GM18873 (cell line): ENCODE data around the gene RAB6B.
"Not testable (repeated sequence)": the region's sequence is repeated elsewhere in the genome, so short reads cannot be mapped to it uniquely, and the experiment has no call there.

Experiments
- ATAC-seq: cut with Tn5 transposase; IDR thresholded peaks from one replicate; pipeline ENCODE4 v1.9.1; 2021; ENCODE audit warnings: mild to moderate bottlenecking, moderate library complexity, moderate number of reproducible peaks; ENCODE audit not compliant: unreplicated experiment, low FRiP score

Gene RAB6B

GRCh38 chr3:133824961-133825485 is 70.7 kb downstream of the RAB6B start:
- ATAC-seq, result no peak

GRCh38 chr3:133821767-133822638 is 73.7 kb downstream of the RAB6B start:
- ATAC-seq, result no peak

GRCh38 chr3:133820889-133821675 is 74.6 kb downstream of the RAB6B start:
- ATAC-seq, result no peak

GRCh38 chr3:133820129-133820528 is 75.6 kb downstream of the RAB6B start:
- no peak for ATAC-seq

GRCh38 chr3:133815386-133815785 is 80.3 kb downstream of the RAB6B start:
- ATAC-seq, result no peak

GRCh38 chr3:133812872-133813271 is 82.8 kb downstream of the RAB6B start:
- no peak for ATAC-seq

- peak; percentile 97 for ATAC-seq
These were observed 89.8 kb downstream of the RAB6B start, which contains the start of gene SRPRB for GRCh38 chr3:133805702-133806475. Gene SRPRB (plus strand): TSS chr3:133805815. CDS start chr3:133805849, 34 bp downstream.

GRCh38 chr3:133805384-133805701 is 90.3 kb downstream of the RAB6B start:
- ATAC-seq, result no peak

- no peak for ATAC-seq
These were observed 90.8 kb downstream of the RAB6B start for GRCh38 chr3:133804896-133805295.

- no peak for ATAC-seq
These were observed 92.2 kb downstream of the RAB6B start for GRCh38 chr3:133803469-133803868.

GRCh38 chr3:133799794-133800585 is 95.7 kb downstream of the RAB6B start:
- no peak for ATAC-seq

- ATAC-seq, result no peak
These were observed 98.1 kb downstream of the RAB6B start for GRCh38 chr3:133797396-133798105.

GRCh38 chr3:133792171-133792763 is 103.4 kb downstream of the RAB6B start:
- ATAC-seq, result no peak

- ATAC-seq, result no peak
These were observed 107.7 kb downstream of the RAB6B start for GRCh38 chr3:133788024-133788423.

GRCh38 chr3:133783762-133784161 is 111.9 kb downstream of the RAB6B start:
- no peak for ATAC-seq

GRCh38 chr3:133782454-133782853 is 113.2 kb downstream of the RAB6B start:
- no peak for ATAC-seq

- no peak for ATAC-seq
These were observed 114.1 kb downstream of the RAB6B start for GRCh38 chr3:133781570-133781969.

- not testable (repeated sequence) for ATAC-seq
These were observed 114.9 kb downstream of the RAB6B start for GRCh38 chr3:133780756-133781155.
